ENCODE results near the gene THRA.

Gene THRA

GRCh38 chr17:40086150-40087044 lies 23.6 kb downstream of the THRA start:
- DNase-seq = peak in 1 of 2 experiments; percentile 26

- DNase-seq = no peak
Measured at GRCh38 chr17:40087049-40087794, 24.5 kb downstream of the THRA start.

GRCh38 chr17:40087903-40088718 lies 25.3 kb downstream of the THRA start:
- no peak for DNase-seq

- no peak for DNase-seq
Measured at GRCh38 chr17:40089077-40089895, 26.5 kb downstream of the THRA start.

- DNase-seq = no peak
Measured at GRCh38 chr17:40090237-40091119, 27.7 kb downstream of the THRA start.

GRCh38 chr17:40091691-40092397 lies 29.1 kb downstream of the THRA start:
- no peak for DNase-seq

- DNase-seq = peak in 1 of 2 experiments; percentile 51
Measured at GRCh38 chr17:40092581-40092980, 29.8 kb downstream of the THRA start.

- no peak for DNase-seq
Measured at GRCh38 chr17:40093005-40093579, 30.3 kb downstream of the THRA start.

GRCh38 chr17:40093580-40094201 lies 30.9 kb downstream of the THRA start:
- DNase-seq = no peak

GRCh38 chr17:40094874-40095273 lies 32.1 kb downstream of the THRA start:
- DNase-seq = no peak

- no peak for DNase-seq
Measured at GRCh38 chr17:40095351-40095943, 32.7 kb downstream of the THRA start.

GRCh38 chr17:40095944-40096791 lies 33.4 kb downstream of the THRA start:
- DNase-seq = no peak

GRCh38 chr17:40097087-40097486 lies 34.3 kb downstream of the THRA start:
- DNase-seq = no peak

GRCh38 chr17:40097931-40098845 lies 35.4 kb downstream of the THRA start:
- no peak for DNase-seq

- DNase-seq = peak; percentile 91 to 95
Measured at GRCh38 chr17:40098846-40099618, 36.3 kb downstream of the THRA start.
